ENCODE measurements around the gene RTRAF.

The RTRAF gene

GRCh38 chr14:51996148-51996746, 6.9 kb downstream of the RTRAF start:
- no peak for DNase-seq

DNA sequence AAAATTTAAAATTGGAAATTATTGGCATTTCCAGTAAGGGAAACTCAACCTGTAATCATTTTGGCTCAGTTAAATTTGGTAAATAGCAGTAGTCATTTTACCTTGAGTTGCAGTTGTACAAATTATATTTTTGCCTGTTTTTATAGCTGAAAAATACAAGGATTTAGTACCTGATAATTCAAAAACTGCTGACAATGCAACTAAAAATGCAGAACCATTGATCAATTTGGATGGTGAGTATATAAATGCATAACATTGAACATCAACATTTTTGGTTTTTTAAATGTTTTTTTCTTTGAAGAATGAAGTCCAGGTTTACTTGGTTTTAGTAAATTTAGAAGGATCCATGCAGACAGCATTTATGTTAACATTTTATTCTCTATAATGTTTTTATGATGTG, 9.0 kb downstream of the RTRAF start:
- DNase-seq, result no peak

DNA sequence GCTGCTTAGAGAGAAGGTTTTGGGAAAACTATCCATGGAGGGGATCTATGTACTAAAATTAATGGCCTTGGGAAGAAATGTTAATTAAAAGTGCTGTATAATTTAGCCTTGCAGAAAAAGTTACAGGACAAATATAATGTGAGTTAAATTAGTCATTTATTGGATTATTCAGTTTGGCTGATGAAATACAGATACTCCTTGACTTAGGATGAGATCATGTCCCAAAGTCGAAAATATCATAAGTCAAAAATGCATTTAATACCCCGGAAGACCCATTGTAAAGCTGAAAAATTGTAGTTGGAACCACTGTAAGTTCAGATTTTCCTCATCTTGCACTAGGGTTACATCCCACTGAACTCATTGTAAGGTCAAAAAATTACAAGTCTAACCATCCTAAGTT, 9.7 kb downstream of the RTRAF start:
- no peak for DNase-seq

GRCh38 chr14:52000019-52000582, 10.8 kb downstream of the RTRAF start:
- no peak for DNase-seq

DNA sequence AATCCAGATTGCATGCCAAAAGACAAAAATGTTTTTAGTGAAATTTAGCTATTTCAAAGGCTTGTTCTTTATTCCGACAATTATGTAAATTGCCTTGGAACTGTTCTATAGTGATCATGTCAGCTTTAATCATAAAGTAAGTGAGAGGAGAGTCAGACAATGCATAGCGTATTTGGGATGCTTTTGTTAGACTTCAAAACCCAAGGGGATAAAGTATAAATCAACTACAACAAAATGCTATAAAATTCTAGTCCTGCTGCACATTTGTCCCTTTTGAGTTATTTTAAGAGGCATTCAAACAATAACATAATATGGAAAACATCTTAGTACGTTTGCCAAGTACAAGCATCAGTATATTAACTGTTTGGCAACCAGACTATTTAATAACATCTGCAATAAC, 11.3 kb downstream of the RTRAF start:
- no peak for DNase-seq

- no peak for DNase-seq
Observed at GRCh38 chr14:52002542-52002941, 13.2 kb downstream of the RTRAF start.

DNA sequence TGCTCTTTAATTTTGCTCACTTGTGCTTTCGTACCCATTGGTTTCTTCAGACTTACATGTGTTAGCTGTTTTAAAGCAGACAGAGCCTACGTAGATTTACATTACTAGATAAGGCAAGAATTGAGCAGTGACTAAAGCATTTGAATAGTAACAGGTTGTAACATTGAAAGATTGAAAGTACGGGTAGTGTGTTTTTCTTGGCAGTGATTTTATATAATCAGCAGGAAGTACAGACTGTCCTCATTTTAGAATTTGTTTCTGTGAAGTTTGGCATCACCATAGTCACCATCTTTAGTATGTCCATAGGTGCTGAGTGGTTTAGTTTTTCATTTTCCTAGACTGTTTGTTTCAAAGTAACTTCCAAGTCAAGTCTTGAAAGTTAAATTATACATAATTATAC, 14.0 kb downstream of the RTRAF start:
- no peak for DNase-seq

GRCh38 chr14:52005625-52006024, 16.3 kb downstream of the RTRAF start:
- DNase-seq, result no peak

GRCh38 chr14:52006361-52006760, 17.0 kb downstream of the RTRAF start:
- no peak for DNase-seq

GRCh38 chr14:52007211-52007610, 17.9 kb downstream of the RTRAF start:
- no peak for DNase-seq

- DNase-seq, result no peak
Observed at GRCh38 chr14:52007637-52008036, 18.3 kb downstream of the RTRAF start.

GRCh38 chr14:52008136-52008535, 18.8 kb downstream of the RTRAF start:
- no peak for DNase-seq

- DNase-seq, result no peak
Observed at GRCh38 chr14:52010173-52010693, 20.9 kb downstream of the RTRAF start.

- no peak for DNase-seq
Observed at GRCh38 chr14:52011523-52011922, 22.2 kb downstream of the RTRAF start.

DNA sequence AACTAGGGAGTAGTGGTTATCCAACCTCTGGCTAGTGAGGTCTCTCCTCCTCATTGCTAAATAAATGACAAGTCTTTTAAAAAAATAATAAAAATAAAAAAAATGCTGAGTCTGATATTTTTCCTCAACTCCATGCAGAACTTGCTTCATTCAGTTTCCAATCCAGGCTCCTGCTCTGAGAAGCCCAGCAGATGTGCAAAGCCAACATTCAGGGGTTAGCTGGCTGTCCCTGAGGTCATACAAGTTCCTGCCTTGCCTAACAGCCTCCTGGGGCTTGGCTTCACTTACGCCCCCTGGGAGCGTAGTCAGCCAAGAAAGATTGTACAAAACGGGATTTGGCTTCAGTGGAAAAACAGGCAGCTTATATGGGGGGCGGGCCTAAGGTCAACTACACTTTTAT, 23.3 kb downstream of the RTRAF start:
- DNase-seq, result no peak

DNA sequence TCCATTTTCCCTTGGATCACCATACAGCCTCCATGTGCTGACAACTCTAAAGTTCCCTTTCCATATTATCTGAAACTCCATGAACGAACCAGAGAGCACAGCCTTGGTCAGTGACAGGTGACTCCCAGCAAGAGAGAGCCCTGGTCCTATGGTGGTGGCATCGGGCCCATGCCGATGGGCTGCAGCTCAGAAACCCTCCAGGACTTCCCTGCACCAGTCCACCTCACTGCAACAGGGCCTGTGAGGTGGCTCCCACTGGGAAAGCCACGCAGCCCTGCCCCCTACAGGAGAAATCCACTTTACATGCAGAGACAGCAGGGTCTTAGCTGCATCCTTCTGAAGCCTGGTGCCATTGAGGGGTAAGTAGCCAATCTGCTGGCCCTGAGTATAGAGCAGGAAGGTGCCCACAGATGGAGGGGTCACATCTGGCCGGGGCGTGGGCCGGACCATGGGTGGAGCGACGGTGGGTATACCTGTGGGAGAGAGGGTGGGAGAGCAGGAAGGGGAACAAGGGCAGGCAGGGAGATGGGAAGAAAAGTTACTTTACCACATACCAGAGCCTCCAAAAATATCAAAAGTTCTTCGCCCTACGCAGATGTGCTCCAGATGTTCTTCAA, 24.7 kb downstream of the RTRAF start:
- DNase-seq, result no peak

GRCh38 chr14:52014601-52015267, 25.4 kb downstream of the RTRAF start:
- no peak for DNase-seq

GRCh38 chr14:52015411-52016030, 26.2 kb downstream of the RTRAF start:
- no peak for DNase-seq

- DNase-seq, result no peak
Observed at GRCh38 chr14:52018252-52018651, 28.9 kb downstream of the RTRAF start.

DNA sequence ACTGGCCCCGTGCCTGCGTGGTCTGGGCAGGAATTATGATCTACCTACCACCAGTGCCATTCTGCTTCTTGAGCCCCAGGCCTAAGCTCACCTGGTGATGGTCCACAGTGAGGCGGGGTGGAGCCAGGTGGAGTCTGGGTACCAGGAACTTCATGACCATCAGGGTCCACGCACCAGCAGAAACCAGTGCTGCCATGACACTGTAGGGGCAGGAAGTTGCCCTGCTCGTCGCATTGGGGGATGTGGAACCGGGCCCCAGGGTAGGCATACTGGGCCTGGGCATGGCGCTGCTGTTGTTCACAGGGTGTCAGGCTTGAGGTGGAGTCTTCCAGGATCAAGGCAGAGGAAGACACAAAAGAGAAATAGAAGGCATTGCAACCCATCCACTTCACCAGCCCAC, 29.6 kb downstream of the RTRAF start:
- DNase-seq, result no peak

- no peak for DNase-seq
Observed at GRCh38 chr14:52020161-52020714, 30.9 kb downstream of the RTRAF start.

DNA sequence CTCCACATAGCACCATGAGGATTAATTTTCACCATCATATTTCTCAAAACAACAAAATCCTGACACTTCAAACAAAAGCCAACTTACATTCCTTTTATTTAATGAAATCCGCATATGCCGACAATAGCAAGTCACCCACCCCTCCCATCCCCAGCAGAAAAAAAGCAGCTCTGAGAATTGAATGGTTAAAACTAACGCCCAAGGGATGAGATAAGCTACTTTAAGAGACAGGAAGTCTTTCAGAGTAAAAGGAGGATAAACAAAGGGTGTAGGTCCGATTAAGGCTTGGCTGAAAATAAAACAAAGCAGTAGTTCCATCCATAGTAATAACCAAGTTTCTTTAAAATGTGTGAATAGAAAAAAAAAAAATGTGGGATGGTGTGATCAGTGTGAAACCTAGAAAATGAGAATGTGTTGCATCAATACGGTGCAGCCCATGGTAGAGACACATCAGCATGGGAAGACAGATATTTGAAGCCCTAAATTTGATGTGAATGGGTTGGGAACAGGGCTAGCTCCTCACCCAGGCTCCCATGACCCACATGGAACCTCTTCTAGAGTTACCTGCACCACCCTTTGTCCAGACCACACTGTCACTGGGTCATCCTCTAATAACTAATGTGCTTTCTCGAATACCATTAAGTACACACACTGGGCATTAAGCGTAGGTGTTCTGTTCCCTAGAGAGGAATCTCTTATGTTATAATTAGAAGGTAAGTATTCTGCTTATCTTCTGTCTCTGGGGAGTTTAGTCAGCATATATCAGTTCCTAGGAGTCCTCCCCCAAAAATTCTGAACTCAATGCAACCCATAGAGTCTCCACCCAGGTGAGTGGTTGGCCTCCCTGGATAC, 31.7 kb downstream of the RTRAF start:
- DNase-seq, result no peak

Measured in activated CD8-positive, alpha-beta memory T cell treated with anti-CD3 and anti-CD28 coated beads, Interleukin-2, amount 50 U/mL, for 48 hours (primary cell).